ENCODE measurements around the gene APC. TPM values are rescaled to one million over a fixed set of nuclear protein-coding genes. Genes with fewer than 3 reads are reported as not detected.

Gene APC
- total RNA-seq, 2 experiments from 2014 or later: 18.7 to 19.0 TPM

- Mint-ChIP-seq H3K4me1 (ENCODE audit: low read depth) (peaks cover 51% of the 10 kb centered on the region), H3K27ac (no peak overlapping the region), H3K9me3 (no peaks in the 10 kb centered on the region), H3K36me3 (ENCODE audit: low read depth) (peaks cover 55% of the 10 kb centered on the region), H3K4me3 (no peak overlapping the region), H3K27me3 (no peaks in the 10 kb centered on the region)
- POLR2A ChIA-PET: interaction anchor here (0.6 kb wide), 1 partner anchor 226 kb away, joined by 4 read pairs; no protein-coding TSS in a partner anchor
- no peak for DNase-seq
- CTCF ChIA-PET: interaction anchor here (1.1 to 1.2 kb wide), 2 partner anchors 15 to 59 kb away, joined by 3 read pairs; no protein-coding TSS in a partner anchor
- no peak for TF ChIP-seq CTCF (IDR thresholded peaks at IDR 0.05)
- no peak for ATAC-seq
- intact Hi-C loops (cut with micrococcal nuclease): no loop called here
These were observed 127.4 kb downstream of the APC start for GRCh38 chr5:112865128-112865527.

- DNase-seq (no peak), ATAC-seq (no peak)
- TF ChIP-seq CTCF (IDR thresholded peaks at IDR 0.05): no peak
- Mint-ChIP-seq H3K27ac (peak overlapping the region; percentile 73), H3K9me3 (no peaks in the 10 kb centered on the region), H3K4me3 (no peak overlapping the region), H3K4me1 (ENCODE audit: low read depth) (peaks cover 50% of the 10 kb centered on the region), H3K36me3 (ENCODE audit: low read depth) (peaks cover 57% of the 10 kb centered on the region), H3K27me3 (no peaks in the 10 kb centered on the region)
- intact Hi-C loops (cut with micrococcal nuclease): no loop called here
- POLR2A ChIA-PET: no interaction called here
- CTCF ChIA-PET: interaction anchor here (0.6 to 1.6 kb wide), 3 partner anchors 12 to 129 kb away, joined by 3 to 4 read pairs (median 3); no protein-coding TSS in a partner anchor
These were observed 129.1 kb downstream of the APC start for GRCh38 chr5:112866739-112867138.

GRCh38 chr5:112867411-112867810, 129.7 kb downstream of the APC start:
- peaks cover 58% of the 10 kb centered on the region for H3K36me3 Mint-ChIP-seq (ENCODE audit: low read depth)
- DNase-seq (no peak), ATAC-seq (no peak)
- peaks cover 49% of the 10 kb centered on the region for H3K4me1 Mint-ChIP-seq (ENCODE audit: low read depth)
- intact Hi-C loops (cut with micrococcal nuclease): no loop called here
- no peak for TF ChIP-seq CTCF (IDR thresholded peaks at IDR 0.05)
- no peaks in the 10 kb centered on the region for H3K9me3 Mint-ChIP-seq
- no peak overlapping the region for H3K4me3 Mint-ChIP-seq
- H3K27ac Mint-ChIP-seq: peak overlapping the region; percentile 73
- POLR2A ChIA-PET: interaction anchor here (1.5 kb wide), 1 partner anchor 109 kb away, joined by 4 read pairs; the partner anchor contains the start of gene DCP2
- no peaks in the 10 kb centered on the region for H3K27me3 Mint-ChIP-seq
- CTCF ChIA-PET: interaction anchor here (1.0 to 1.6 kb wide), 2 partner anchors 11 to 19 kb away, joined by 3 to 4 read pairs; no protein-coding TSS in a partner anchor

- peaks cover 54% of the 10 kb centered on the region for H3K36me3 Mint-ChIP-seq (ENCODE audit: low read depth)
- H3K4me1 Mint-ChIP-seq (ENCODE audit: low read depth): peaks cover 39% of the 10 kb centered on the region
- intact Hi-C loops (cut with micrococcal nuclease): no loop called here
These were observed 132.3 kb downstream of the APC start for GRCh38 chr5:112869948-112870347.

More at GRCh38 chr5:112869948-112870347, 132.3 kb downstream of the APC start:
- H3K27ac Mint-ChIP-seq: peak overlapping the region; percentile 50
- TF ChIP-seq CTCF (IDR thresholded peaks at IDR 0.05): no peak
- no peak overlapping the region for H3K4me3 Mint-ChIP-seq
- DNase-seq (no peak), ATAC-seq (peak; percentile 61)
- CTCF ChIA-PET: interaction anchor here (0.7 to 1.2 kb wide), 2 partner anchors 9 to 22 kb away, joined by 3 to 4 read pairs; partner anchors contain the start of gene SRP19
- POLR2A ChIA-PET: interaction anchor here (1.0 to 1.4 kb wide), 3 partner anchors 9 to 35 kb away, joined by 3 to 5 read pairs (median 3); partner anchors contain the start of gene SRP19
- no peaks in the 10 kb centered on the region for H3K9me3 Mint-ChIP-seq
- no peaks in the 10 kb centered on the region for H3K27me3 Mint-ChIP-seq

Data from activated CD8-positive, alpha-beta T cell treated with anti-CD3 and anti-CD28 coated beads for 36 hours (primary cell).